KG1 (cell line): ENCODE measurements around the gene ARHGAP26.

ENCODE experiments used
- DNase-seq: peaks from one replicate; lab custom pipeline; 2025; lab: John Stamatoyannopoulos, UW

ARHGAP26 gene

DNA sequence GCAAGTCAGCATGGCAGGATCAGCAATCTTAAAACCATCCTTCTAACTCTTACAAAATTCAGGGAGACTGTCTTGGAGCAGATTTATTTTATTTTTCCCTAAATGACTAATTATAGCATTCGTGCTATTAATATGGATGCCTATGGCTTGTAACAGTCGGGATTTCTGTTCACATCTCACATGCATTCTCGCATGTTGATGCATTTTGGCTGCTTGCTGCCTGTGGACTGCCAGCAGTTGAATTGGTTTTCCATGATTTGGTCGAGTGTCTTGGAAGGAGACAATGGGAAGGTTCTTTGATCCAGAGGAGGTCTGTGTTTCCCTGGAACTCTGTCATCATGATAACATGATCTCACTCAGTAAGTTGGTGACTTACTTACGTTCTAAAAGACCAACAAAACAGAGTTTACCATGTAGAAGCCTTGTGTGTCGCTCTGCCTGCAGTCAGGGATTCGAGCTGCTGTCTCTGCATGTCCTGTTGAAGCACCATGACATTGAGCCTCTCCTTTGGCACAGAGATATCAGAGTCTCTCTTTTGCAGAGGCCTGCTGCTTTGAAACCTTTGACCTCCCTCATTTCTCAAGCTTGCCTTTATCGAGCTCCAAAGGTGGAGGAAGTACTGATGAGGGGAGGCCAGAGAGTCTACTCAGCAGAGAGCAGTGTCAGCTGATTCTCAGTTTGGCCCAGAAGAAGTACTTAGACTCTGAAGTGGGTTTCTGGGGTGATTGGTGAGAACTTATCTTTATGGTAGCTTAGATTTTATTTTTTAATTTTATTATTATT lies 82.4 kb downstream of the ARHGAP26 start:
- no peak for DNase-seq

DNA sequence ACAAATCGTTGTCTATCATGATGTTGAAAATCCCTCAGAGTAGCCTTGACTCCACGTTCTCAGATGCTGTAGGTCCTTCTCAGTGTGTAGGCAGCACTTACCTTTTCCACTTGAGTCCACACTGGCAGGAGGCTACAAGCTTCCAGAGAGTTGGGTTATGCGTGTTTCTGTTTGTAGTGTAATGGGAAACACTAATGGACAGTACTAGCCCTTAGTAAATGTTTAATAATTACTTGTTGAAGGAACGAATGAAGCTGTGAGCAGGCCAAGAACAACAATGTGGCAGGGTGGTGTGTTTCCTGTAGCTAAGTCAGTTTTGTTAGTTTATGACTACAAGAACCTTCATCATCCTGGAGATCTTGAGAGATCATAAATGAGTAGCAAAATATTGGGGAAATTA lies 83.5 kb downstream of the ARHGAP26 start:
- no peak for DNase-seq

DNA sequence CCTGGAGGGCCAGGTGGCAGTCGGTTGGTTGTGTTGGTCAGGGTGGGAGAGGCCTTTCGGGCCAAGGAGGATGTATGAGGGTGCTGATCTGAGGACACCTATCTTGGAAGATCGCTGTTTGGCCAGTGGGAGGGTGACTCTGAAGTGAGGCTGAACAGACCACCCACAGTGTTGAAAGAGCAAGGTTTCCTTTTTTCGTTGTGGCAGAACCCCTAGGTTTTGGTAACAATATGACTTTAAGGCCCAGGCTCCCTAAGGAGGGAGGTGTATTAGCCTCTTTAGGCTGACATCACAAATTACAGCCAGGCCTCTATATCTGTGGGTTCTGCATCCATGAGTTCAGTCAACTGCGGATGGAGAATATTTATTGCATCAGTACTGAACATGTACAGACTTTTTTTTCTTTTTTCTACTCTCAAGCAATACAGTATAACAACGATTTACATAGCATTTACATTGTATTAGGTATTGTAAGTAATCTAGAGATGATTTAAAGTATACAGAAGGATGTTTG lies 86.1 kb downstream of the ARHGAP26 start:
- DNase-seq = no peak

DNA sequence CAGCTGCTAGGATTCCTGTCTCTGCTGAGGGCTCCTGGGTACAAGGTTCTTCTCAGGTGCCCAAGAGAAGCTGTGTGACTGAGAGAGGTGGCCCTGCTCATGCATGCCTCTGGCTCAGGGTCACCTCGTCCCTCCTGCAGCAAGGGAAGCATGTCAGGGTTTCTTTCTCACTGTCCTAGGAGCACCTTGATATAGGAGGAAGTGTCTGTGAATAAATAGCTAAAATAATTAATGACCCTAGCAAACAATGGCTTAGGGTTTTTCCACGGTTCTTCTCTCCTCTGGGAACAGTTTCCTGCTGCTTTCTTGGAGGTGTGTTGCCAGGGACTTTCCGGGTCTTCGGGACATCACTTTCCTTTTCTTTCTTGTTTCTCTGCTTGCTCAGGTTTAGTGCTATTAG lies 87.2 kb downstream of the ARHGAP26 start:
- DNase-seq = no peak

DNA sequence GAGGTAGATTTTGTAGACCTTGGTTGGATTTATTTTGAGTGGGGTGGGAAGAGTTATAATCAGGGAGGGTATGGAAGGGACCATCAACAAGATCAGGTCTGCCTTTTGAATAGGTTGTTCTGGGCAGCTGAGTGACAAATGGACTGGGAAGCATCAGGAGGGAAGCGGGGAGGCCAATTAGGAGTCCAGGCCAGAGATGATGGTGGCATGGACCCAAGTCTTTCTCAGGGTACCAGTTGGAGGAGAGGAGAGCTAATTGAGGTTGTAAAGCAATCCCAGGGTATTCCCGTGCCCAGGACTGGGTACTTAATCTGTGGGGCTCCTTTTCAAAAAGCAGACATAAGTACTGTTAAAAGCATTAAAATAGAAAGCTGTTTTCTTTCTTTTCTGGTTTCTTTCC lies 88.9 kb downstream of the ARHGAP26 start:
- no peak for DNase-seq

DNA sequence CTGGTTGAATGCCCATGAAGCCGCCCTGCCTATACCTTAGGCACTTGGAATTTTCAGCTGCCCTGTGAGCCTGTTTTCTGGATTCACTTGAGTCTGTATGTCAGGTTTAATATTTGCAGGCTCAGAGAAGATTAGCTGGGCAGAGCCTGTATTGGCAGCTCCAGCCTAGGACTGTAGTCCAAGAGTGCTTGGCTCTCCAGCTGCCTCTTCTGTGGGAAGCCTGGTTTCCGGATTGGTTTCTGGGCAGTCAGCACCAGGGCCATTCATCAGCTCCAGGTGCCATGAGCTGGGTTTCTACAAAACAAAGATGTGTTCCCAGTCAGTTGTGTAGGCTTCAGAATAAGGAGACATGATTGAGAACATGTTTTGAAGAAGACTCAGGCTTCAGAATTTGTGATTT lies 90.1 kb downstream of the ARHGAP26 start:
- no peak for DNase-seq

DNA sequence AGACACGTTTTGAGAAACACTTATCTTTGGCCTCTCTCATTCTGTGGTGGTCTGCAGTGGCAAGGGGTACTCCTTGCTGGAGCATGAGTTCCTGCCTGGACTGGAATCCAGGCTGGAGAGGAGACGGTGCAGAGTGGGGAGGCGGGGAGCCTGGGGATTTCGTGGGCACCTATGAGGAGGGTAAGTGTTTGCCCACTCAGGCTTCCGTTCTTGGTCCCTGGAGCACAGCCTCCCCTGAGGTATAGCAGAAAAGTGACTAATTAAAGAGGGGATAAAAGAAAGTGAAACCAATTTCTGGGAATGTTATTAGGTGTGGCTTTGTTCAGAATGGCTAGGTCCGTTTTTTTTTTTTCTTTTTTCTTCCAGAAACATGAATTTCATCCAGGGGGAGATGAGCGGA lies 90.8 kb downstream of the ARHGAP26 start:
- DNase-seq = no peak

DNA sequence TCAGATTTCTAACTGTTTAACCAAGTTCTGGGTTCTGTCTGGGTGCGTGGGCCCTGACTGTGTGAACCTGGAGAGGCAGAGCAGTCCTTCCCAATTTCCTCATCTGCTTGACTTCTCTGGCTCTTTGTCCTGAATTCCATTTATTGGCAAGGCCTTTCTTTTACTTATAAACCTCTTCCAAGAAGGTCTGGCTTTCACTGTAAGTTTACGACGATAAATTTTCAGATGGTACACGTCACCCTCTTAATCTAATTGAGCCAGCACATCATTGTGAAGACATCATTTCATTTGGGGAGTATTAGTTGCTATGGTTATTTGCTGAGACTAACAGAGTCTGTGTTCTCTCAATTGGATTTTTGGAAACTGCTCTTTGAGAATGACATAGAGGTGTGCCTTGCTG lies 92.4 kb downstream of the ARHGAP26 start:
- DNase-seq = no peak

DNA sequence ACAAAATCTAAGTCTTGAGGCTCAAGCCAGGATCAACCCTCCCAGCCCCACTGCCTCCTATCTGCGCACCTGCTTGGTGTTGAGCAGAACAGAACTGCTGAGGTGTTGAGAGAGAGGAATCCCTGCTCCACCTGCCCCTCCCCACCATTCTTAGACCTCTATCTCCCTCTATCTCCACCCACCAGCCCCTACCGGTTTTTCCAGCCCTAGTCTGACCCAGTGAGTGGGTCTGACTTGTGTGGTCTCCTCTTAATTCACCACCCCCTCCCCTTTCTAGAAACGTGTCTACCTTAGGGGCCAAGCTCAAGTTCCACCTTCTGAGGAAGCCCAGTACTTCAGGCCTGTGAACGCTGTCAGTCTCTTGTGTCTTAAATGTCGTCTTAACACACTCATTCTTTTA lies 93.7 kb downstream of the ARHGAP26 start:
- no peak for DNase-seq

DNA sequence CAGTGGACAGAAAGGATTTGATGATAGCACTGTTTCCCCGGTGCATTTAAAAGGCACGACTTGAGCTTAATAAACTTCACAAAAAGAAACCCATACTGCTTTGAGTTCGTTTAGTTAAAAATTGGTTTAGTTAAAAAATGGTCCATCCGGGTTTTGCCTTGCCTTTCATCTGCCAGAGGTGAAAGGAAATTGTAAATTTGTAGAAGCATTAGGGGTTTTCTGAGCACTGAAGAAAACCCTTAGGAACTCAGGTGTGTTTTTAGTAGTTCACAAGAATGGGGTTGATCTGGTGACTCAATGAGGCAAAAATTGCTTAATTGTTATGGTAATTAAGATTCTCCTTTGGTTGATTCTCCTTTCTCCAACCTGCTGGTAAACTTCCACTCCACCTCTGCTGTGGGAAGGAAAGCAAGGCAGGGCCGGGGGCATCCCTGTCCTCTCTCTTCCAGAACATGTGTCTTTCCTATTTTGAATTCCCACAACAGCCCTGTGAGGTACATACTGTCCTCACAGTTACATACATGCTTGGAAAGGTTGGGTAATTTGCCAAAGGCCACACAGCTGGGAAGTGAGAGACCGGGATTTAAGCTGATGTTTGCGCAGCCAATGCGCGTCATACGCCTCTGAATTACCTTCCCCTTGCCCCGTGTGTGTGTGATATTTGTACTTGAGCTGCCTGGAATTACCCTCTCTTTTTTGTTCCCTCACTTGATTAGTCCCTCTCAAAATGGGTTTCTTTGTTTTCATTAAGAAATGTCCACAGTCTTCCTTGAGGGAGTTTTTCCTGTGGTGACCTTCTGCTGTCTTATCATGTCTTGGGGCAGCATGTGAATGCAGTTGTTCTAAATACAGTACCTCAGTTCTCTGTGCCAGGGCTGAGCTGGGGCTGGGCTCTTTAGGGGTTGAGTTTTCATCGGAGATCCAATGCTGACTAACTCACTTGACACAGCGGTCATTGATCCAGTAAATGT lies 94.4 kb downstream of the ARHGAP26 start:
- DNase-seq = no peak

DNA sequence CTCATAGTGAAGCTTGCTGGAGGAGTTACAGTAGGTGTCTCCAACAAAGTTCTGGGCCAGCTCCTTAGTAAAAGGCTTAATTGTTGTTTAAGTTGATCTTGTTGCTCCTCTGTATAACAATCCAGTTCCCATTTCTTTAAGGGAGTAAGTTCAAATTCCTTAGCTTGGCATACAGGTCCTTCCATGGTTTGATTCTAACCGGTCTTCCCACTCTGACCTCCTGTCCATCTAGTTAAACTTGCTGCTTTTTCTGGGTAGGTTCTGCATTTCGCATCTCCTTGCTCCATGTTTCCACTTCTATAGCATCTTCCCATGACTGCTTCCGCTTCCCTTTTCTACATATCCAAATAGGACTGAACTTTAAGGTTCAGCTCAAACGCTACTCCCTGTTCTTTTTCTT lies 95.5 kb downstream of the ARHGAP26 start:
- DNase-seq = no peak

DNA sequence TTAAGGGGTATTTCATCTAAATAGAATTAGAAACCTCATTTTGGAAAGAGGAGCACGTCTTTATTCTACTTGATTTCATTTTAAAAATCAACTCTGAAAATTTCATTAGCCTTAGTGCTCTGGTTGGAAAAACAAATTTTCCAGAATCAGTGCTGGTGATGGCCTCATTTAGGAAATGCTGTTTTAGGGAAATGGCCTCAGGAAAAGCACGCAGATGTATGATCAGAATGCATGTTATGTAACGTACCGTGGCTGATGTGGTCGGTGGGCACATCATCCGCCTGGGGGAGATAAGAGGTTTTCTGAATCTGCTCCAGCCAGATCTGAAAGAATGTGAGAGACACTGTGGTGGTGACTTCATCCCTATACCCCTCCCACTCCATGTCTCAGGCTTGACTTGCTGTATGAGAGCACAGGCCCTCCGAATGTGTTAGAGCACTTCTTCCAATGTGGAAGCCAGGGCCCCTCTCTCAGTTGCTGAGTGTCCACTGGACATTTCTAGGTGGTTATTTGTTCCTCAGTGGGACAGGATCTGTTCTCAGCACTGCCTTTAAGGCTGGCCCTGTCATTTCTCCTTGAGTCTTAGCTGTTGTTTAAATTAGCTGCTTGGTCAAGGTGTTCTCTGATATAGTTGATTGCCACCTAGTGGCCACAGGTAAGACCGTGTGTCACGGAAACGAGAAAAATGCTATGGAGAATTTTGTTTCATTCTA lies 96.5 kb downstream of the ARHGAP26 start:
- no peak for DNase-seq

DNA sequence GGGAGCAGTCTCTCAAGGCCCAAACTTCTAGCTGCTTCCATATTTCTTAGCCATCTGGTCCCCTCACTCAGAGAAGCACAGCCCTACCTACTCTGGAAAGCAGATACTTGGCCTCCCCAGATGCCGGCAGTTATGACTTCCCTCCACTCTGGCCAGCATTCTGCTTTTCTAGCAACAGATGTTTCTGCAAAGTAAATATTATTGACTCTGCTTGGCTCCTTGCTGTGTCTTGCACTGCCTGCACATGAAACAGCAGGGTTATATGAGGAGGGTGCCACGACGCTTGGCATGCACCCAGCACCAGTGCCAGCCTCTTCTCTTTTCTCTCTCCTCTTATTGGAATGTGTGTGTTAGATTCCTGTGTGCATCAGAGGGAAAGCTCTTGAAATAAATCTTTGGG lies 99.7 kb downstream of the ARHGAP26 start:
- no peak for DNase-seq

DNA sequence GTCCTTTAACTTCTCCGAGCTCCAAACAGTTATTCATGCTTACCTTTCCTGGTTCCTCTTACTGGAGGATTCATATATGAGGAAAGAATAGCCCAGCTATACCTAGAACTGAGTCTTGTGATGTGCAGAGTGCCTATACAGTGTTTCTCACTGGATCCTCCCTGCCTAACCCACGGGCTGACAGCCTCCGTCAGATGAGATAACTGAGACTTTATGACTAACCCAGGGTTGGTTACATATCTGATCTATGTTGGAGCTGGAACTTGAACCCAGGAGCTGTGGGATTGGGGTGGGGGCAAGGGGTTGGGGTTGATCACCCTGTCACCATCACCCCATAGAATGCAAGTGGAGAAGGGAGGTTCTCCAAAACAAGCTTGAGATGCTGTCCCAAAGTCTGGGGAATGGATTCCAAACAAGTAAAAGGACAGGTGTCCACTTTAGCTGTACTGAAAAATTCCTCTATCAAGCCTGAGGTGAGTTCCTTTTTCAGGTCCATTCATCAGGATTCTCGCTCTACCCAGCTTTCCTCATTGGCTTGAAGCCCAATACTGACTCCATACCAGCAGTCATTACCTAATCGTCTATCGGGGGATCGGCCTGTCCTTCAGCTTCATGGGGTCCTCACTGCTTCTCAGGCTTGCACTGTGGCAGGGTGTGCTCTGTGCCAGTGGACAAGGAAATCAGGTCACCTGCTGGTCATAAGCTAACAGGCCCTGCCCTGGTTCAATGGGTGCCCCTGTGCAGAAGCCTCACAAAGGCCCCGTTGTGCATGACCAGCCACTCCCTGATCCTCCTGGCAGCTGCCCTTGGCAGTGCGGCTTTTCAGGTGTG lies 100.6 kb downstream of the ARHGAP26 start:
- no peak for DNase-seq

DNA sequence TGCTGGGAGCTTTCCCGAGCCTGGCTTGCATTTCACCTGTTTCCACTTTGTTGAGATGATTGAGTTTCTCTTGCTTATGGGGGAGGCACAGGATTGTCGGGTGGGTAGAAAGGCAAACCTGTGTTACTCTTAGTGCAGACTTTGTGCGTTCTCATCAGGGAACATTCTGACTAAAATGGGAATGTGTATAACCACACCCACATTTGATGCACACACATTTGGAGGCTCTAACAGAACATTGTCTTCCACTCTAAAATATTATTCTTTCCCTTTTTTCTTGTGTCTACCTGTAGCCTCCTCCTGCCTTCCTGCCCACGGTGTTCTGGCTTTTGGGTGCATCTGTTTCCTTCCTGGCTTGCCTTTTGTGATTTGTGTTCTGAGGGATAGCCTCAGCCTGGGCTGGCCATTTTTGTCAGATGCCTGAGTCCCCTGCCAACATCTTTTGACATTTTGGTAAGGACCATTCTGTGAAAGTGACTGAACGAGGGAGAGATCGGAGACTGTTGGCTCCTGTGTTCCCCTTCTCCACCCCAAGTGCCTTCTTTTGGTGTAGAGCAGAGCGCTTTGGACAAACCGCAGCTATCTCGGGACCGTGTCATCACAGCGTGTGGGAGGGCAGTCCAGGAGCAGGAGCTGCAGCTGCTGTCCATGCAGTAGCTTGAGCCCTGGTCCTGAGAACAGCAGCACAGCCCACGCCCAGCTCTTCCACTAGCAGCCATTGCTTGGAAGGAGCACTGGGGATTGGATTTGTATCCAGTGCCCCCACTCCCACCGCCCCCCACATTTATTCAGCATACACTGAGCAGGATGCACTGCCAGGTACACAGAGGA lies 101.4 kb downstream of the ARHGAP26 start:
- no peak for DNase-seq

DNA sequence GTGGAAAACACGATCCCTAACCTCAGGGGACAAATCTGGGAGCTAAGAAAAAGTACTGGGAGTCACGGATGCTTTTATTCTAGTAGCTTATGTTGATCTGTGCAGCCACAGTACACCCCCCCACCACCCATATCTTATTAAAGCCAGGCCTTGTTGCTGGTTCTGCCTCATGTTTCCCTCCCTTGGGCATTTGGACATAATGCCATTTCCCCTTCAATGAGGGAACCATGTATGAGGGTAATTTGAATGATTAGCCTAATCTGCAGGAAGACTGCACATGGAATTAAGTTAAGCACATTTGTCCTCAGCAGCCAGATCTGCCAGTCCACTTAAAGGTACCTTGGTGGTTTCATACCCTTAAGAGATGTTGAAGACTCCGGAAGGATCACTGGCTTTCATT lies 102.0 kb downstream of the ARHGAP26 start:
- no peak for DNase-seq

DNA sequence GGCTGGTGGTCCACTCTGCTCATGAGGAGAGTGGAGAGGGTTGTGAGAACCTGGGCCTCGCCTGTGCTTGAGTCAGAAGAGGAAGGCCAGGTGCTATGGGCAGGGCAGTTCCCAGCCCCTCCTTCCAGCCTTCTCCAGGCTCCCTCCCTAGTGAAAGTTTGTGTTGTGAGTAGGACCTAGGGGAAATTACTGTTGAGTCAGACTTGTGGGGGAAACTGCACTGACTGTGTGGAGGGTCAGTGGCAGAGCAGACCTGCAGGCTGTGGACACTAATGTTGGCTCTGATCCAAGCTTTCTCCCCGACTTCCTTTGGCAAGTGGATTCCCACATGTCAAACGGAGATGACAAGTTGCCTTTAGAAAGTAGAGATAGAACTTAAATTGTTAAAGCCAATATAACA lies 102.6 kb downstream of the ARHGAP26 start:
- no peak for DNase-seq

DNA sequence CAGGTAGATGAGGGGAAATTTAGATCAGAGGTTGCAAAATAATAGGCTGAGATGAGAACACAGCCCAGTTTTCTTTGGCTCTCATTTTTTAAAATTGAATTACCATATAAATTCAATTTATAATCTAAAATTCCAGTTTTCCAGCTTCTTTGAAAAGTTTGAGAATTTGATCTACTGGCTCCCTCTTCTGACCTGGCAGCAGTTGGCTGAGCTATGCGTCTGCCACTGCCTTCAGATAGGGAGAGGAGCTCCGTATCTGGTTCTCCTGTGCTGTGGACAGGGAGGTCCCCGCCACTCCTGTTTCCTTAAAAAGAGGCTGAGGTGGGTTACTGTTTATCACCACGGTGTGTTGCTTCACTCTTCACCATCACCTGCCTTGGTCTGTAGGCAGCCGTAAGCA lies 103.7 kb downstream of the ARHGAP26 start:
- DNase-seq = no peak

DNA sequence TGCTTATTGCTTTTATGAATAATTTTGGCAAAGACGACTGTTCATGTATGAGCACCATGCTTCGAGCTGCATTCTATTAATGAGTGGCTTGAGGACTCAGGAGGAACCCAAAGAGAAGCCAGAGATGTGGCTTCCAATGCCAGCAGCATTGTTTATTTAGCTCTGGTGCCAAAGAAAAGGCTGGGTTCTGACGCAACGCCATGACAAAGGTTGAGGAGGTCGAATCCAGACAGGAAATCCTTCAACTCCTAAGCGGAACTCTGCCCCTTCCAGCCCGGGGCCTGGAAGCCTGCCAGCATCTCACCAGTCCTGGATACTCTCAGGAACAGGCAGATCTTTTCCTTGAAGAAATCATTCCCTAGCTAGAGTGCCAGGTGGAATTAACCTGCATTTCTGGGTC lies 104.4 kb downstream of the ARHGAP26 start:
- DNase-seq = no peak

DNA sequence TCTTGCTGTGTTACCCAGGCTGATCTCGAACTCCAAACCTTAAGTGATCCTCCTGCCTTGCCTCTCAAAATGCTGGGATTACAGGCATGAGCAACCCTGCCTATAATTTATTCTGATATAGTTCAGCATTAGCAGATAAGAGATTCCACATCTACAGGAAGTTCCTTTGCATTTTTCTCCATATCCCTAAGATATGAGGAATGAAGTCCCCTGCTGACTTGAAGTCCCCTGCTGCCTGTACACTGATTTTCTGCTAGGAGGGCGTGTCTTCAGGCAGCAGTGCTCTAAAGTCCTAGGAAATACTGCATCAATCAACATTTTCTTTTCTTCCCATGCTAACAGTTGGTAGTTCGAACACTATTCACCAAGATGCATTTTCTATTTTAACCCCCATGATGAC lies 105.8 kb downstream of the ARHGAP26 start:
- no peak for DNase-seq

DNA sequence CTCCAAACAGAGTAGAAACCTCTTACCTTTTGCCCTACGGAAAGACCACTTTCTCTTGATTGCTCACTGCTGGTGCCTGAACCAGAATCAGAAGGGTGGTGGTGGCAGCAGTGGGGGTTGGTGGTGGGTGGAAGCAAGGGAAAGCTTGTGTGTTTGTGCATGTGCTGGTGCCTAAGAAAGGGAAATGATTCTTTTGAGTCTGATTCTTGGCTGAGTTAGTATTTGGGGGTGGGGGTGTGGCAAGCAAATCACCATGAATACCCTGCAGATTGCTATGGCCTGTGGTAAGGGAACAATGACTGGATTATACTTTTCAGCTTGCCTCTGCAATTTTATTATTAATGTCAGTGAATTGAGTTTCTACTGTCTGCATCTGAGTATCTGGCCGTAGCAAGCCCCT lies 106.6 kb downstream of the ARHGAP26 start:
- no peak for DNase-seq
